SK-N-SH treated with all-trans-retinoic acid at 6 μM for 48 hours (cell line): ENCODE data around the gene TCF12.

Source experiments
- BACH2 ChIP-seq: fragments of 250-450 bp; sonication (Bioruptor Pico); IDR thresholded peaks from 2 replicates; pipeline ENCODE4 v1.9.0; 2021; ENCODE audit warnings: mild to moderate bottlenecking, borderline replicate concordance
- OSR1 ChIP-seq: fragments of 250-450 bp; sonication (Bioruptor Pico); IDR thresholded peaks from 2 replicates; pipeline ENCODE4 v1.8.0; 2022; ENCODE audit warnings: moderate library complexity, mild to moderate bottlenecking, inconsistent platforms
- POU6F1 ChIP-seq: fragments of 250-450 bp; sonication (Bioruptor Pico); IDR thresholded peaks from 2 replicates; pipeline ENCODE4 v1.8.0; 2021; ENCODE audit warnings: low read depth, mild to moderate bottlenecking, moderate library complexity, borderline replicate concordance
- TCF4 ChIP-seq: fragments of 250-450 bp; sonication (Bioruptor Pico); IDR thresholded peaks from 2 replicates; pipeline ENCODE4 v1.8.0; 2021; ENCODE audit warnings: mild to moderate bottlenecking, moderate library complexity, borderline replicate concordance
- ZFP3 ChIP-seq: fragments of 250-450 bp; sonication (Bioruptor Pico); IDR thresholded peaks from 2 replicates; pipeline ENCODE4 v1.5.0; 2020; ENCODE audit warnings: mild to moderate bottlenecking, moderate library complexity
- ZFP30 ChIP-seq: fragments of 450-650 bp; formaldehyde crosslinking; IDR thresholded peaks from 2 replicates; pipeline ENCODE4 v1.5.0; 2022; ENCODE audit warnings: mild to moderate bottlenecking, moderate library complexity

- TF ChIP-seq TCF4, result no peak
- TF ChIP-seq BACH2 (CRISPR knock-in tag), result no peak
- no peak for TF ChIP-seq OSR1 (CRISPR knock-in tag)
- TF ChIP-seq POU6F1 (CRISPR knock-in tag), result no peak
- TF ChIP-seq ZFP3 (CRISPR knock-in tag), result no peak
- no peak for TF ChIP-seq ZFP30
Observed at GRCh38 chr15:56929399-56929798, 11.0 kb downstream of the TCF12 start.
